NCI-H1417 (cell line): ENCODE results near the gene KCNT1.

Experiments used
- DNase-seq, 3 experiments: peaks; one replicate each; lab custom pipeline; 2025; lab: John Stamatoyannopoulos, UW

Gene KCNT1

GRCh38 chr9:135780626-135781025 is 78.6 kb downstream of the KCNT1 start:
- DNase-seq: no peak

GRCh38 chr9:135782946-135783345 is 81.0 kb downstream of the KCNT1 start:
- no peak for DNase-seq

GRCh38 chr9:135783540-135784245 is 81.7 kb downstream of the KCNT1 start:
- no peak for DNase-seq

GRCh38 chr9:135785013-135785575 is 83.1 kb downstream of the KCNT1 start:
- DNase-seq: no peak

- DNase-seq: no peak
Observed at GRCh38 chr9:135786146-135786690, 84.2 kb downstream of the KCNT1 start.

- DNase-seq: no peak
Observed at GRCh38 chr9:135787317-135787716, 85.3 kb downstream of the KCNT1 start.

- no peak for DNase-seq
Observed at GRCh38 chr9:135787776-135788575, 86.0 kb downstream of the KCNT1 start.

- DNase-seq: no peak
Observed at GRCh38 chr9:135788576-135789300, 86.8 kb downstream of the KCNT1 start.

- DNase-seq: no peak
Observed at GRCh38 chr9:135789838-135790291, 87.9 kb downstream of the KCNT1 start.

- no peak for DNase-seq
Observed at GRCh38 chr9:135790356-135790755, 88.4 kb downstream of the KCNT1 start.

GRCh38 chr9:135790850-135791249 is 88.9 kb downstream of the KCNT1 start:
- no peak for DNase-seq

GRCh38 chr9:135791431-135792267 is 89.7 kb downstream of the KCNT1 start:
- DNase-seq: peak in 1 of 3 experiments; percentile 13

- DNase-seq: no peak
Observed at GRCh38 chr9:135792268-135793128, 90.5 kb downstream of the KCNT1 start.

- no peak for DNase-seq
Observed at GRCh38 chr9:135793221-135794056, 91.5 kb downstream of the KCNT1 start.

GRCh38 chr9:135794057-135794335 is 92.0 kb downstream of the KCNT1 start:
- no peak for DNase-seq

GRCh38 chr9:135794361-135794885 is 92.4 kb downstream of the KCNT1 start:
- DNase-seq: no peak

GRCh38 chr9:135795391-135795790 is 93.4 kb downstream of the KCNT1 start:
- DNase-seq: no peak

GRCh38 chr9:135796784-135797485 is 95.0 kb downstream of the KCNT1 start:
- DNase-seq: no peak
